GM19328 (cell line): ENCODE data around the gene WDR93.
"Not testable (repeated sequence)": the region's sequence is repeated elsewhere in the genome, so short reads cannot be mapped to it uniquely, and the experiment has no call there.

Source experiments
- ATAC-seq: cut with Tn5 transposase; IDR thresholded peaks from one replicate; pipeline ENCODE4 v1.9.1; 2021; ENCODE audit warnings: mild to moderate bottlenecking, moderate library complexity; ENCODE audit not compliant: unreplicated experiment

Gene WDR93

GRCh38 chr15:89784686-89784960, 94.0 kb downstream of the WDR93 start:
- ATAC-seq: no peak

- no peak for ATAC-seq
Measured at GRCh38 chr15:89785064-89785773, 94.6 kb downstream of the WDR93 start.

- no peak for ATAC-seq
Measured at GRCh38 chr15:89785774-89786140, 95.1 kb downstream of the WDR93 start.

- ATAC-seq: no peak
Measured at GRCh38 chr15:89787944-89788343, 97.3 kb downstream of the WDR93 start.

GRCh38 chr15:89788585-89788984, 98.0 kb downstream of the WDR93 start:
- ATAC-seq: not testable (repeated sequence)

GRCh38 chr15:89790206-89790605, 99.6 kb downstream of the WDR93 start:
- no peak for ATAC-seq

GRCh38 chr15:89790661-89791060, 100.0 kb downstream of the WDR93 start:
- ATAC-seq: no peak

- no peak for ATAC-seq
Measured at GRCh38 chr15:89792106-89792805, 101.6 kb downstream of the WDR93 start.
